Stromal cell of bone marrow (primary cell): ENCODE results near the gene IL4R.
"Not testable (repeated sequence)": the region's sequence is repeated elsewhere in the genome, so short reads cannot be mapped to it uniquely, and the experiment has no call there.

Source experiments
- DNase-seq: peaks from one replicate; pipeline ENCODE4 v3.0.0-alpha.2; 2012; ENCODE audit warnings: low read depth

IL4R gene

DNA sequence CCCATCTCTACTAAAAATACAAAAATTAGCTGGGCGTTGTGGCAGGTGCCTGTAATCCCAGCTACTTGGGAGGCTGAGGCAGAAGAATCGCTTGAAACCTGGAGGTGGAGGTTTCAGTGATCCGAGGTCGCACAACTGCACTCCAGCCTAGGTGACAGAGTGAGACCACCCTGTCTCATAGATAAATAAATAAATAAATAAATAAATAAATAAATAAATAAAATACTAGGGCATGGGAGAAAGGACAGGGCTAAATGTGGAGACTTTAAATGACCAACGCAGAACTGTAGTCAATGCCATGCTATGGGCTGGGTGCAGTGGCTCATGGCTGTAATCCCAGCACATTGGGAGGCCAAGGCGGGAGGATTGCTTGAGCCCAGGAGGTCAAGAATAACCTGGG is 25.5 kb upstream of the IL4R start:
- DNase-seq = not testable (repeated sequence)

DNA sequence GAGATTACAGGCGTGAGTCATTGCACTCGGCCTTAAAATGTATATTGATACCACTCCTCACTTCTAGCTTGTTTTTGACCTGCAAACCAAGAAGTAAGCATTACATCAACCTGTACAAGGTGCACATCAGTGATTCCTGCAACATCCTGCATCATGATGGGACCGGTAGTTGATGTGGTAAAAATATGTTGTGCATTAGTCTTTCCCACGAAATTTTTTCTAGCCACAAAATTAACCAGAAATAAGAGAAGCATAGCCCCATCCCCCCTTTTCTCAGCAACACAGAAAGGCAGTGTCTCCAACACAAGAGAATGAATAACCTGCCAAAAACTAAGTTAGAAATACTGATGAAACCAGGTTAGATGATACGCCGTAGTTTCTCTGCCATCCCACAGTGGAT is 24.1 kb upstream of the IL4R start:
- no peak for DNase-seq

DNA sequence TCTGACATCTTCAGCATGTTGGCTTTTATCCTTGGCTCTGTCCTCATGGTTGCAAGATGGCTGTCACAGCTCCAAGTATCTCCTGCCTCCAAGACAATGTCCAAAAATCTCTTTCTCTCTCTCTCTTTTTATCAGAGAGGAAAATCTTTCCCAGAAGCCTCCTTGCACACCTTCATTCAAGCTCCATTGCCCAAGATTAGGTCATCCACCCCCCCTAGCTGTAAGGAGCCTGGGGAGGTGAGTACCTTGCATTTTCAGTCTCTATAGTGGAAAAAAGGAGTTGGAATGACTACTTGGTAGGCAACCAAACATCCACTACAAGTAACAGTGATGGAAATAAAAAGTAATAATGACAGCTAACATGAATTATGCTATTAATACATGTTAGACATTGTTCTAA is 23.2 kb upstream of the IL4R start:
- no peak for DNase-seq

DNA sequence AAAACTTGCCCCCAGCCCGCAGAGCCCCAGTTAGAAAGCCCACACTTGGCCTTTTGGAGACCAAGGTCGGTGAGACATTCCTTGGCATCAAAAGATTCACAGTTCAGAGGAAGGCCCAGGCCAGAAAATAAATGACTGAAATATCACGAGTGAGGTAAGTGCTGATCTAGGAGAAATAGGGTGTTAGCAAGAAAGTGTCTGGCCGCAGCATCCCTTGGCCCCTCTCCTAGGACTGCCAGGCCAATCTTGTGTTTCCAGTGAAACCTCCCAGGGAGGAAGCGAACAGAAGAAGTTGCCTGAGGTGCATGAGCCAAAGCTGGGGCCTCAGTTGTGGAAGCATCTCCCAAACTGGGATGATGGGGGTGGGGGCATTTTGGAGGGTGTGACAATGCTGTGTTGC is 22.7 kb upstream of the IL4R start:
- DNase-seq = no peak

DNA sequence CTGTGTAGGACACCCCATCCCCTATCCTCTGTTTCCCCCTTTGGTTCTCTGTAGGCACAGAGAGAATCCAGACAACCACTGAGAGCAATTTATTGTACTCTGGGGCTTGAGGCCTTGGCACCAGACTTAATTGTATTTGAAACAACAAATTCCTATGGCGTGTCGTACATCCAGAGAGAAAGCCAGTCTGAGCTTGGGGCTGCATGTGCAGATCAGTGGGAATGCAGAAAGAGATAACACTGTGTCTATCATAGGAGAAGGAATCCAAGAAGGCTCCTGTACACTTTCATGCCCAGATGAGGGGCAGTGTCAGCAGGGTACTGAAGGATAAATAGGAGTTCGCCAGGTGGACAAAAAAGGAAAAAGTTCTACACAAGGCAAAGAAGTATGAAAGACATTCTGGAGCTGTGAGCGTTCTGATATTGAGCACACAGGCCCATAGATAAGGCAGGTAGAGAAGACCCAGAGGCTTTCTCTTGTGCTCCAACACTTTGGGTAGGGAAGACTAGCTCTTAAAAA is 22.0 kb upstream of the IL4R start:
- no peak for DNase-seq

DNA sequence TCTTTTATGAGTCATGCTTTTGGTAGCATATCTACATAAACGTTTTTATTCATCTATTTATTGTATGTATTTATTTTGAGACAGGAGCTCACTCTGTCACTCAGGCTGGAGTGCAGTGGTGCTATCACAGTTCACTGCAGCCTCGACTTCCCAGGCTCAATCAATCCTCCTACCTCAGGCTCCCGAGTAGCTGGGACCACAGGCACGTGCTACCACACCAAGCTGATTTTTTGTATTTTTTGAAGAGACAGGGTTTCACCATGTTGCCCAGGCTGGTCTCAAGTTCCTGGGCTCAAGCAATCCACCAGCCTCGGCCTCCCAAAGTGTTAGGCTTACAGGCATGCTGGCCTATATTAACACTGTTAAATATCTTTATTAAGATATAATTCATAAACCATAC is 20.4 kb upstream of the IL4R start:
- no peak for DNase-seq

DNA sequence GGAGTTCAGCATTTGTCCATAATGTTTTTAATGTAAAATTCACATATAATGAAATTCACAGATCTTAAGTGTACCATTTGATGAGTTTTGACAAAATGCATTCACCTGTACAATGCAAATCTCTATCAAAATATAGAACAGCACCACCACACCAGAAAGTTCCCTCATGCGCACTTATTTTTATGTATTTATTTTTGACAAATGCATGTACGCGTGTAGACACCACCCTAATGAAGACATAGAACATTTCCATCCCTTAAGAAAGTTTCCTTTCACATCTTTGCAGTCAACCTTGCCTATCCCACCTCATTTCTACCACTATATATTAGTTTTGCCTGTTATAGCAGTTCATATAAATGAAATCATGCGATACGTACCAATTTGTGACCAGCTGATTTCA is 15.6 kb upstream of the IL4R start:
- no peak for DNase-seq

DNA sequence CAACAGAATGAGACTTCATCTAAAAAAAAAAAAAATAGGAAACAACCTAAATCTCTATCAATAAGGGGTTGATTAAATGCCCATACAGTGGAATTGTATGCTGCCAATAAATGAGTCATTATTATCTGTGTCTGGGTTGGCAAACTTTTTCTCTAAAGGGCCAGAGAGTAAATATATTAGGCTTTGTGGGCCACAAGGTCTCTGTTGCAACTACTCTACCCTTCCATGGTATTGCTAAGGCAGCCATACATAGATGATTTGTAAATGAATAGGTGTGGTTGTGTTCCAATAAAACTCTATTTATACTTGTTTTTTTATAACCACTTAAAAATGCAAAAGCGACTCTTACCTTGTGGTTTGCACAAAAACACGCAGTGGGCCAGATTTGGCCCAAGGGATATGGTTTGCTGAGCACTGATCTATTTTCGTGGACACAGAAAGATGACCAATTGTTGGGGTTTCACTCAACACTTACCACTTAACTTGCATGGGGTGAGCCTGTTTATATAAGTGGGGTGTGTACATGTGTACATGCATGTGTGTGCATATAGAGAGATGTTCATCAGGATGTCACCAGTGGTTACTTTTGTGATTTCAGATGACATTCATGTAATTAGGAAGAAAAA is 12.4 kb upstream of the IL4R start:
- no peak for DNase-seq

DNA sequence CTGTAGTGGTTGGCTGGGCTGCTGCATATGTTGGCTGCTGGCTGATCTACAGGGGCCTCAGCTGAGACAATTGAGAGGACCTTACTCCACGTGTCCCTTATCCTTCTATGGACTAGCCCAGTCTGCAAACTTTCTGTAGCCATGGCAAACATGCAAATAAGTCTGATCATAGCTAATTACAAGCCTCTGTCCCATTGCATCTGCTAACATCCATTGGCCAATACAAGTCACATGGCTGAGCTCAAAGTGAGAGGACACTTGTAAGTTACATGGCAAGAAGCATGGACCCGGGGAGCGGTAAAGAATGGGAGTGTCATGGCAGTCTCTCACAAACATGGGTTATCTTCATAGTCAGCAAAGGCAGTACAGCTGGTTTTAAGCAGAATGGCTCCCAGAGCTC is 11.6 kb upstream of the IL4R start:
- no peak for DNase-seq

DNA sequence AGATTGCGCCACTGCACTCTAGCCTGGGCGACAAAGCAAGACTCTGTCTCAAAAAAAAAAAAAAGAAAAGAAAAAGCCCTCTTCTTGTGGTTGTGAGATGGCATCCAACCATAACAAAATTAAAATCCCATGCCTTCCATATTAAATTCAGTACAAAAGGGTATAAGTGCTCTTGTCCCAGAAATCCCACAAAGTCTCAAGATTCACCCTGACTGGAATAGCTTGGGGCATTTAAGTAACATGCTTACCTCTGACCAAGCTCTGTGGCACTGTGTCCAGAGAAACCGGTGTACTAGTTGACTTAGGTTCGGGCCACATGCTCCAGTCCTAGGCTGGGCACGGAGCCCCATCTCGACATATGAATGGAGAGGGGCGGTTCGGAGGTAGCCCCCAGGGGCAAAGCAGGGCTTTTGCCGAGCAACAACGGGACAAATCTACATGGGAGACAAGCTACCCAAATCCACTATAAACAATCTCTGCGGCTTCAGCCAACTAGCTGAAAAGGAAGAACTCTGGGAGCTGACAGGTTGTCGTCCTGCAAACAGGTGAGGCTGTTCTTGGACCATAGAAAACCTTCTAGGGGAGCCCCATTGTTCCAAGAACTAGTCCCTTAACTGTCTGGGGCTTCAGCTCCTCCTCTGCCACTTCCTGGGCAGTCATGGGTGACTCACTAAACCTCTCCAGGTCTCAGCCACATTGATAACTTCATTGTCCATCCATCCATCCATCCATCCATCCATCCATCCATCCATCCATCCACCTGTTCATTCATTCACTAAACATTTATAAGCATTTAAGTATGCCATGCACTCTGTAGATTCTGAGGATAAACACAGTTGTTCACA is 10.3 kb upstream of the IL4R start:
- DNase-seq = no peak

DNA sequence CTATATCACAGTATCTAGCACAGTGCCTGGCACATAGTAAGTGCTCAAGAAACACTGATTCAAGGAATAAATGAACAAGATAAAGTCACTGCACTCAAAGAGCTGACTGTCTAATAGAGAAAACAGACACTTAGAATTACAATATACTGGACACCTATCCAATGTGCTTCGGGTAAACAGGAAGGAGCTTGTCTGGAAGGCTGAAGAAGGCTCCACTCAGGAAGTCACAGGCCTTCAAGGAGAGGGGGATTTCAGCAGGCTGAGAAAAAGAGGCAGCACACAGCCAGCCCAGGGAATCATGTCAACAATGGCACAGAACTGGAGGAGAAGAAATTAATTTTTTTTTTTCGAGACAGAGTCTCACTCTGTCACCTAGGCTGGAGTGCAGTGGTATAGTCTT is 9.7 kb upstream of the IL4R start:
- DNase-seq = no peak

DNA sequence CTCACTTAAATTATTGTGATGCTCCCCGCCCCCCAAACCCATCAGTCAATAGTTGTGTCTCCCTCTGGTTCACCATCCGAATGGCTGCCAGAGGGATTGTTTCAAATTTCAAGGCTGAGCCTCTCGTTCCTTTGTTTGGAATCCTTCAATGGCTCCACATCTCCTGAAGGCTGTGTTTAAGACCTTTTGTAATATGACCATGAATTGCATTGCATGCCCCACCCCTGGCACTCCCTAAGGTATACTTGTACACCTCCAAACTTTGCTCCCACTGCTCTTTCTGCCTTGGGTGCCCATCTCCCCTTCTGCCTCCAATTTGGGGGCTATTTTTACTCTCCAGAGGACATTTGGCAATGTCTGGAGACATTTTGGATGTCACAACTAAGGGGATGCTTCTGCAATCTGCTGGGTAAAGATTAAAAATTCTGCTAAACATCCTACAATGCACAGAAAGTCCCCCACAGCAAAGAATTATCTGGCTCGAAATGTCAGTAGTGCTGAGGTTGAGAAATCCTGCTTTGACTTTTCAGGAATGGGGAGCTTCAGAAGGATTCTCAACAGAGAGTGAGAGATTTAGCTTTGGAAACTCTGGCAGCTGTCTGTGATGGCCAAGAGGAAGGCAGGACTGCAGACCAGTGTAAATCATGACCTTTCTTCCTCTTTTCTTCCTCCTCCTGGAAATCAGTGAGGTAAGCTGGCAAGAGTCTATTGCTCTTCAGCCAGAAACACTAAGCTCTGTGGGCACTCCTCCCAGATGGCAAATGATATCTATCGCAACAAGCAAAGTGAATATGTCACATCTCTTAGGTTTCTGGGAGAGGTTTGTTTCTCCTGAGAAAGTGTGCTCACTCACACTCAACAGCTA is 8.7 kb upstream of the IL4R start:
- DNase-seq = no peak

DNA sequence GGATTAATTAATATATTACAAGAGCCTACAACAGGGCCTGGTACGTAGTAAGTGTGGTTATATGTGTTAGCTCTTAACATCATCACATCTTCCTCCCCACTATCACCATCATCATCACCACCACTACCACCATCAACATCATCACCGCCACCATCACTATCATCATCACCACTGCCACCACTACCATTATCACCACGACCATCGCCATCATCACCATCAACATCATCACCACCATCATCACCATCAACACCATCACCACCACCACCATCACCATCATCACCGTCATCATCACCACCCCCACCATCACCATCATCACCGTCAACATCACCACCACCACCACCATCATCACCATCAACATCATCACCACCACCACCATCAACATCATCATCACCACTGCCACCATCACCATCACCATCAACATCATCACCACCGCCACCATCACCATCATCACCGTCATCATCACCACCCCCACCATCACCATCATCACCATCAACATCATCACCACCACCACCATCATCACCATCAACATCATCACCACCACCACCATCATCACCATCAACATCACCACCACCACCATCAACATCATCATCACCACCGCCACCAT is 7.8 kb upstream of the IL4R start:
- no peak for DNase-seq

DNA sequence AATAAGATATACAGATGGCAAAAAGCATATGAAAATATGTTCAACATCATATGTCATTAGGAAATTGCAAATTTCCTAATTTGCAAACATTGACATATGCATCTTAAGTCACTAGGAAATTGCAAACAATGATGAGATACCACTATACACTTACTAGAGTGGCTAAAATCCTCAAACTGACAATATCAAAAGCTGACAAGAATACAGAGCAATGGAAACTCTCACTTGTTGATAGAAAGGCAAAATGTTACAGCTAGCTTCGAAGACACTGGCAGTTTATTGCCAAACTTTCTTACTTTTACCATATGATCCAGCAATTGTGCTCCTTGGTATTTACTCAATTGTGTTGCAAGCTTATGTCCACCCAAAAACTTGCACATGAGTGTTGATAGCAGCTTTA is 5.0 kb upstream of the IL4R start:
- DNase-seq = no peak

DNA sequence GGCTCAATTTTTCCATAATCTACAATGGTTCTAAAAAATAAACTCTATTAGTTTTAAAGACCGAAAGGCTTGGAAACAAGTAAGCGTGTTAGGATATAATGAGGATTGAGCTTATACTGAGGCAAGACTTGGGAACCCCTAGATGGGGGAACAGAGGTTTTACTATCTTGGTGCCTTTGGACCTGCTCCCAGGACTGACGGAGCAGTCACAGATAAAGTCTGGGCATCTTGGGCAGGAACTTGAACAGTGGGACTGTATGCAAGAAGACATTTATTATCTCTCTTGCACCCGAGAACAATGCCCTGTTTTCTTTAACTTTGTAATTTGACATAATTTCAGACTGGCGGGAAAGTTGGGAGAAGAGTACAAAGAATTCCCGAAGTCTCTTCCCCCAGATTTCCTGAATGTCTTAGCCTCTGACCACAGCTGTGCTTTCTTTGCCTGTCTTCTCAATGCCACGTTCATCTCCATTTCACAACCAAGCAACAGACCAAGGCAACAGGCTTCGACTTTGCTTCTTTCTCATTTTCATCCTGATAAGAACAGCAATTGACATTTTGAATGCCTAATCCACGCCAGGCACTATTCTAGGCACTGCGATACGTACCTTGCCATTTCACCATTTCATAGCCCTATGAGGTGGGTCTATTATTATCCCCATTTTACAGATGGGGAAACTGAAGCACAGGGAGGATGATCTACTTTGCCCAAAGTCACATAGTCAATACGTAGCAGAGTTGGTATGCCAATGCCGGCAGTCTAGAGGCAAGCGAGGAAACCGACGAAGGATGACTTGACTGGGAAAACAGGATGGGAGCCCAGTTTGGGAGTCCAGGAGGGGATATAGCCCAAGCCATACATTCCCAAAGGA is 3.0 kb upstream of the IL4R start:
- DNase-seq = no peak

DNA sequence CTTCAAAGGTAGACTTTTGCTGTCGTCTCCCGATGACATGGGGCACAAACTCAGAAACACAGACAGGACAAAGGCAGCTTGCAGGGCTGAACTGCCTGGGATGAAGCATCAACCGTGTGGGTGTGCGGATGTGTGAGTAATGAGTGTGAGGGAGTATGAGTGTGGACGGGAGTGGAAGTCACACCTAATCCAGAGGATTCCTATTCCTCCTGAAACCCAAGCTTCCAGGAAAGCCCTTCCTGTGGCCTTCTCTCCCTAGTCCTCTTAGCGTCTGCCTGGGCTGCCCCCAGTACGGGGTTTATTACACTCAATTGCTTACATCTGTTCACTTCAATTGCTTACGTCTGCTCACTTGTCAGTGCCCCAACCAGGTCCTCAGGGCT is 2.3 kb upstream of the IL4R start:
- DNase-seq = no peak

DNA sequence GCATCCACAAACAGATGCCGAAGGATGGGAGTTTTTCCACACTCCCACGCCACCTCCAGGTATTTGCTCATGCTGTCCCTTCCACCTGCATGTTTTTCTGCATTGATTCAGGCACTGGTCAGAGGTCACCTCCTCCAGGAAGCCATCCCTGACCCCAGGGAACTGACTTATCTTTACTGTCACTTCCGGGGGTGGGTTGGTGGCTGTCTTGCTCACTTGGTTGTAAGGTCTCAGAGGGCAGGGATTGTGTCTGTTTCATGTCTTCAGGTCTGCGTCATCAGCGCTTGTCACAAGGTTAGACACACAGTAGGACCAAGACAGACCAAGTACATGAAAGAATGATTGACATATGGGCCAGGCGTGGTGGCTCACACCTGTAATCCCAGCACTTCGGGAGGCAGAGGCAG is 1.9 kb upstream of the IL4R start:
- no peak for DNase-seq

DNA sequence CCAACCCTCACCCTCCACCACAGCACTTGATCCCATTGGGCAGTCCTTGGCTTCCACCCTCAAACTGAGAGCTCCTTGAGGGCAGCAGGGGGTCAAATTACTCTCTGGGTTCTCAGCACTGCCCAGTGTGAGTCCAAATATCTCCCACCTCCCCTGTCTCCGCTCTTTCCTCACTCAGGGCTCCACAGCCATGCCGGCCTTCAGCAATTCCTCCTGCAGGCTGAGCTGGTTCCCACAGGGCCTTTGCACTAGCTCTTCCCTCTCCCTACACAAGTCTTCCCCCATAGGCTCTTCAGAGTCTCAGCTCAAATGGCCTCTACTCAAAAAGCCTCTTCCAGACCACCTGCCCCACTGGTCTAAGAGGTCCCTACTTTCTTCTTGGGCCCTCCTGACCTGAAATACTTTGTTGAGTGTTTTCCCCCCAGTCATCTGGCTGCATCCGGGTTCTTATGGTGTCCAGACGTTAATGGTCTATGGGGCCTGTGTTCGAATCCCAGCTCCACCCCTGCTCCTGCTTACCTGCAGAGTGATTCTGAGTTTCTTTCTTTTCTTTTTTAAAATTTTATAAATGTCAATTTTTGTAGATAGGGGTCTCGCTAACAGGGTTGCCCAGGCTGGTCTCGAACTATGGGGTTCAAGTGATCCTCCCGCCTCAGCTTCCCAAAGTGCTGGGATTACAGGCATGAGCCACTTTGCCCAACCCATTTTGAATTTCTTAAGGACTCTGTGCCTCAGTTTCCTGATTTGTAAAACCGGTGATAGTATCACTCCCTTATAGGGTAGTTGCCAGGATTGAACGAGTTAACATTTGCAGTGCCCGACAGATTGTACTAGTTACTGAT is 973 bp upstream of the IL4R start:
- no peak for DNase-seq

DNA sequence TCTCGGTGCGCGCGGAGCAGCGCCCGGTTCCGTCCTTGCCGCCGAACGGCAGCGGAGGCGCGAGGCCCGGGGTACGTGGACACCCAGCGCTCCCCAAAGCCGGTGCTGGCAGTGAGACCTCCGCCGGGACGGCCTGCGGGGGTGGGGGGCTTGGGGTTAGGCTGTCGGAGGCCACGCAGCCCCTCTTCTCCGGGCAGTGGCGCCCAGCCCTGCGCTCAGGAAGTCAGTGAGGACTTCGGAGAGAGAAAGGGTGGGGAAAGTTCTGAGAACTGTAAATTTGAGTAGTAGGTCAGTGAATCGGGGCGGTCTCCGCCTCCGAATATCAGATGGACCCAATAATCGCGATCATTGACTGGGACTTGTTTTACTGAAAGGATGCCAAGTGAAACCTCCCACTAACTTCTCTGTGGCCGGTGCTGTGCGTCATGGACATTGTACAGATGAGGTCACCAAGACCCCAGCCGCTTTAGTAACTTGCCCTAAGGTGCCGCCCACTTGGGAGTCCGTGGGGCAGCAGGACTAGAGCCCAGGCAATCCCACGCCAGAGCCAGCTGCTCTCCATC is 468 bp downstream of the IL4R start:
- DNase-seq = peak; percentile 88

DNA sequence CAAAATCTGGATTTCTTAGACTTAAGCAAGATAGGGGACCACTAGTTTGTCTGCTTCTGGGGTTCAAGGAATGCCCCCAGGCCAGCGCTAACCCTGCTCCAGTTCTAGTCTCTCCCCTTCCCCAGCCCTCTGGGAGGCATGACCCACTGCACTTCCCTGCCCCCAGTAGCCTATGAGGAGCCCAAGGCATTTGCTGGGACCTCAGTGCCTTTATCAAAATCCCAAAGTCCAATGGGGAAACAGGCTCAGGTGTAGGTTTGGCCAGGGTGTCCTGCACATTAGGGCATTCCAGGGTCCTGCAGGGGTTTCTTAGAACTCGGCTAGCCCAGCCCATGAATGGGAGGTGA is 1.2 kb downstream of the IL4R start:
- DNase-seq = no peak
